ENCODE measurements around the gene NUMB. TPM values are rescaled to one million over a fixed set of nuclear protein-coding genes. Genes with fewer than 3 reads are reported as not detected.
"Not testable (repeated sequence)": the region's sequence is repeated elsewhere in the genome, so short reads cannot be mapped to it uniquely, and the experiment has no call there.

NUMB gene
- total RNA-seq, 1 donor from 2014 or later = 53.4 TPM

DNA sequence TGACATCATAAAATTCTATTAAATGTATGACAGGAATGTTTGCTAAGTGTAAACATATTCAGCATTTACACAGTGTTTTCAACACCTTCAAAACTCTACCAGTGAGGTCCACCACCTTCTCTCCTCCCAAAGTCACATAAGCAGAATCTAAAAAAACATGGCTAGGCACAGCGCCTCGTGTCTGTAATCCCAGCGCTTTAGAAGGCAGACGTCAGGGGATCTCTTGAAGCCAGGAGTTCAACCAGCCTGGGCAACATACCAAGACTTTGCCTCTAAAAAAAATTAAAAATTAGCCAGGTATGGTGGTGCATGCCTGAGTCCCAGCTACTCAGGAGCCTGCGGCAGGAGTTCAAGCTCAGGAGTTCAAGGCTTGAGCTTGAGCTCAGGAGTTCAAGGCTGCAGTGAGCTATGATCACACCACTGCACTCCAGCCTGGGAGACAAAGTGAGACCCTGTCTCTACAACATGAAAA is 30.0 kb downstream of the NUMB start:
- H3K4me3 Mint-ChIP-seq = no peak overlapping the region
- DNase-seq (ENCODE audit: low spot score) = no peak
- H3K4me1 Mint-ChIP-seq (ENCODE audit: low read depth) = peaks cover 10% of the 10 kb centered on the region
- H3K36me3 Mint-ChIP-seq (ENCODE audit: low read depth) = no peaks in the 10 kb centered on the region
- no peak overlapping the region for H3K27ac Mint-ChIP-seq
- intact Hi-C loops (cut with micrococcal nuclease) = no loop called here
- no peaks in the 10 kb centered on the region for H3K27me3 Mint-ChIP-seq (ENCODE audit: insufficient read depth)
- H3K9me3 Mint-ChIP-seq = no peaks in the 10 kb centered on the region

GRCh38 chr14:73427516-73428264 is 30.7 kb downstream of the NUMB start:
- Mint-ChIP-seq H3K4me3 (no peak overlapping the region), H3K27ac (no peak overlapping the region), H3K36me3 (ENCODE audit: low read depth) (peaks cover 3% of the 10 kb centered on the region), H3K4me1 (ENCODE audit: low read depth) (peaks cover 13% of the 10 kb centered on the region), H3K27me3 (ENCODE audit: insufficient read depth) (no peaks in the 10 kb centered on the region), H3K9me3 (no peaks in the 10 kb centered on the region)
- DNase-seq (ENCODE audit: low spot score) = no peak
- intact Hi-C loops (cut with micrococcal nuclease) = no loop called here

DNA sequence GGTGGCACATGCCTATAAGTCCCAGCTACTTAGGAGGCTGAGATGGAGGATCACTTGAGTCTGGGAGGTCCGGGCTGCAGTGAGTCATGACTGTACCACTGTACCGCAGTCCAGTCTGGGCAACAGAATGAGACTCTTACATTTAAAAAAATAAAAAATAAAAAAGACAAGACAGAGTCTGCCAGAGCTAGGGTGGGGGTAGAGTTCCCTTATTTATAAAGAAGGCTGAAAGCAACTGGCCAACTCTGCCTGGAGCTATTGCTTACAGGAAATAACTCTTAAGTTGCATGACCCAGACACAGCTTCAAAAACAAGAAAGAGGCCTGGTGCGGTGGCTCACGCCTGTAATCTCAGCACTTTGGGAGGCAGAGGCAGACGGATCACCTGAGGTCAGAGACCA is 31.5 kb downstream of the NUMB start:
- intact Hi-C loops (cut with micrococcal nuclease) = no loop called here
- H3K4me3 Mint-ChIP-seq = no peak overlapping the region
- H3K27me3 Mint-ChIP-seq (ENCODE audit: insufficient read depth) = no peaks in the 10 kb centered on the region
- peaks cover 20% of the 10 kb centered on the region for H3K4me1 Mint-ChIP-seq (ENCODE audit: low read depth)
- peaks cover 7% of the 10 kb centered on the region for H3K36me3 Mint-ChIP-seq (ENCODE audit: low read depth)
- DNase-seq (ENCODE audit: low spot score) = no peak
- no peak overlapping the region for H3K27ac Mint-ChIP-seq
- no peaks in the 10 kb centered on the region for H3K9me3 Mint-ChIP-seq

GRCh38 chr14:73424453-73424852 is 33.9 kb downstream of the NUMB start:
- intact Hi-C loops (cut with micrococcal nuclease) = no loop called here
- no peak overlapping the region for H3K27ac Mint-ChIP-seq
- H3K36me3 Mint-ChIP-seq (ENCODE audit: low read depth) = peaks cover 7% of the 10 kb centered on the region
- H3K4me1 Mint-ChIP-seq (ENCODE audit: low read depth) = peaks cover 20% of the 10 kb centered on the region
- no peaks in the 10 kb centered on the region for H3K27me3 Mint-ChIP-seq (ENCODE audit: insufficient read depth)
- no peak for DNase-seq (ENCODE audit: low spot score)
- no peak overlapping the region for H3K4me3 Mint-ChIP-seq
- H3K9me3 Mint-ChIP-seq = no peaks in the 10 kb centered on the region

- H3K27me3 Mint-ChIP-seq (ENCODE audit: insufficient read depth); DNase-seq (ENCODE audit: low spot score); H3K9me3 Mint-ChIP-seq; H3K36me3 Mint-ChIP-seq (ENCODE audit: low read depth); H3K27ac Mint-ChIP-seq; intact Hi-C loops (cut with micrococcal nuclease); H3K4me3 Mint-ChIP-seq: not testable (repeated sequence)
- H3K4me1 Mint-ChIP-seq (ENCODE audit: low read depth) = peaks cover 20% of the 10 kb centered on the region
These were observed 35.3 kb downstream of the NUMB start for GRCh38 chr14:73423092-73423491.

DNA sequence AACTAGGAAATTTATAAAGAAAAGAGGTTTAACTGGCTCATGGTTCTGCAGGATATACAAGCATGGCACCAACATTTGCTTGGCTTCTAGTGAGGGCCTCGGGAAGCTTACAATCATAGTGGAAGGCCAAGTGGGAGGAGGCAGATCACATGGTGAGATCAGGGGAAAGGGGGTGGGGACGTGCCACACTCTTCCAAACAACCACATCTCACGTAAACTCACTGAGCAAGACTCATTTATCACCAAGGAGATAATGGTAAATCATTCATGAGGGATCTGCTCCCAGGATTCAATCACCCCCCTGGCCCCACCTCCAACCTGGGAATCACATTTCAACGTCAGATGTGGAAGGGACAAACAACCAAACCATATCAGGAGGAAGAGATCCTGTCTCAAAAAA is 35.8 kb downstream of the NUMB start:
- peaks cover 20% of the 10 kb centered on the region for H3K4me1 Mint-ChIP-seq (ENCODE audit: low read depth)
- no peaks in the 10 kb centered on the region for H3K27me3 Mint-ChIP-seq (ENCODE audit: insufficient read depth)
- no peaks in the 10 kb centered on the region for H3K9me3 Mint-ChIP-seq
- H3K27ac Mint-ChIP-seq = no peak overlapping the region
- no peak overlapping the region for H3K4me3 Mint-ChIP-seq
- no peak for DNase-seq (ENCODE audit: low spot score)
- intact Hi-C loops (cut with micrococcal nuclease) = no loop called here
- H3K36me3 Mint-ChIP-seq (ENCODE audit: low read depth) = peaks cover 8% of the 10 kb centered on the region

GRCh38 chr14:73418227-73418626 is 40.1 kb downstream of the NUMB start:
- Mint-ChIP-seq H3K27me3 (ENCODE audit: insufficient read depth) (no peaks in the 10 kb centered on the region), H3K36me3 (ENCODE audit: low read depth) (peaks cover 12% of the 10 kb centered on the region), H3K4me3 (no peak overlapping the region), H3K27ac (no peak overlapping the region), H3K9me3 (no peaks in the 10 kb centered on the region), H3K4me1 (ENCODE audit: low read depth) (peaks cover 14% of the 10 kb centered on the region)
- intact Hi-C loops (cut with micrococcal nuclease) = no loop called here
- DNase-seq (ENCODE audit: low spot score) = no peak

- H3K27ac Mint-ChIP-seq; DNase-seq (ENCODE audit: low spot score); H3K9me3 Mint-ChIP-seq; H3K4me1 Mint-ChIP-seq (ENCODE audit: low read depth); H3K4me3 Mint-ChIP-seq; H3K27me3 Mint-ChIP-seq (ENCODE audit: insufficient read depth); intact Hi-C loops (cut with micrococcal nuclease): not testable (repeated sequence)
- H3K36me3 Mint-ChIP-seq (ENCODE audit: low read depth) = peaks cover 16% of the 10 kb centered on the region
These were observed 52.1 kb downstream of the NUMB start for GRCh38 chr14:73406248-73406647.

GRCh38 chr14:73403181-73403752 is 55.1 kb downstream of the NUMB start:
- DNase-seq (ENCODE audit: low spot score) = no peak
- Mint-ChIP-seq H3K27me3 (ENCODE audit: insufficient read depth) (no peaks in the 10 kb centered on the region), H3K36me3 (ENCODE audit: low read depth) (peaks cover 13% of the 10 kb centered on the region), H3K4me3 (no peak overlapping the region), H3K27ac (no peak overlapping the region), H3K9me3 (no peaks in the 10 kb centered on the region), H3K4me1 (ENCODE audit: low read depth) (no peaks in the 10 kb centered on the region)
- intact Hi-C loops (cut with micrococcal nuclease) = no loop called here

DNA sequence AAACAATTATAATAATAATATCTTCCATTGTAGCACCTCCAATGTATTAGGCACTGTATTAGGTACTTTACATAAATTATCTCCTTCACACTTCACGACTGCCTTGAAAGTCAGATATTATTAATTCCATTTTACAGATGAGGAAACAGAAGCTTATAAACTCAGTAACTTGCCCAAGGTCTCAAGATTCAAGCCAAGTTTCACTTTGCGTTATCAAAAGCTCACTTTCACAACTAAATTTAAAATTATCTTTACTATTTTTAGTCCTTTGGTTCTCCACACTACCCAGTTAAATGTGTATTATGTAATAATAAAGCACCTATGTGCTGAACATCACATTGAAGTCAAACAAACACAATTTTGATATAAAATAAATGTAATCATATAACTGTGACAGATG is 55.8 kb downstream of the NUMB start:
- Mint-ChIP-seq H3K4me1 (ENCODE audit: low read depth) (no peaks in the 10 kb centered on the region), H3K27me3 (ENCODE audit: insufficient read depth) (no peaks in the 10 kb centered on the region), H3K36me3 (ENCODE audit: low read depth) (peaks cover 12% of the 10 kb centered on the region), H3K9me3 (no peaks in the 10 kb centered on the region), H3K4me3 (no peak overlapping the region), H3K27ac (no peak overlapping the region)
- no peak for DNase-seq (ENCODE audit: low spot score)
- intact Hi-C loops (cut with micrococcal nuclease) = no loop called here

DNA sequence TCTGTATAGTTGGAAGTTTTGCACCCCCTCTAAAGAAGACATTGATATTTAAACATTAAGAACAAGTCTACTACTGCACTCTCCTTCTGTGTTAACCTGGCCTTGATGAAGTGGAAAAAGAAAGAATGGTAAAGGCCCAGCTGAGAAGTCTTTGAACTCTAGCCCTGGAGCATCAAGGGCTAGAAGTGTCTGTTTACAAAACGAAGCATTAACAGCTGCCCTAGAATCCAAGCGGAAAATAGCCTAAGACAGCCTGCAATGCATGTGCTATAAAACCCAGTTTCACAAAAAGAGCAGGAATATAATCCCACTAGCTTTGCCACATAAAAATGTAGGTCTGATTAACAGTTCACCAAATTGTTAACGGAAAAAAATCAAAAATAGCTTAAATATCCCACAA is 60.5 kb downstream of the NUMB start:
- H3K4me1 Mint-ChIP-seq (ENCODE audit: low read depth) = peaks cover 5% of the 10 kb centered on the region
- H3K36me3 Mint-ChIP-seq (ENCODE audit: low read depth) = peaks cover 3% of the 10 kb centered on the region

GRCh38 chr14:73394317-73394716 is 64.0 kb downstream of the NUMB start:
- no peak overlapping the region for H3K4me3 Mint-ChIP-seq
- DNase-seq (ENCODE audit: low spot score) = no peak
- no peak overlapping the region for H3K27ac Mint-ChIP-seq
- peaks cover 11% of the 10 kb centered on the region for H3K4me1 Mint-ChIP-seq (ENCODE audit: low read depth)
- no peaks in the 10 kb centered on the region for H3K9me3 Mint-ChIP-seq
- H3K36me3 Mint-ChIP-seq (ENCODE audit: low read depth) = peaks cover 1% of the 10 kb centered on the region
- no peaks in the 10 kb centered on the region for H3K27me3 Mint-ChIP-seq (ENCODE audit: insufficient read depth)
- intact Hi-C loops (cut with micrococcal nuclease) = no loop called here

More for the DNA sequence above, 60.5 kb downstream of the NUMB start:
- Mint-ChIP-seq H3K27ac (no peak overlapping the region), H3K4me3 (no peak overlapping the region), H3K9me3 (no peaks in the 10 kb centered on the region), H3K27me3 (ENCODE audit: insufficient read depth) (no peaks in the 10 kb centered on the region)
- intact Hi-C loops (cut with micrococcal nuclease) = no loop called here
- DNase-seq (ENCODE audit: low spot score) = no peak

- Mint-ChIP-seq H3K27ac (no peak overlapping the region), H3K4me3 (no peak overlapping the region), H3K27me3 (ENCODE audit: insufficient read depth) (no peaks in the 10 kb centered on the region), H3K9me3 (no peaks in the 10 kb centered on the region), H3K36me3 (ENCODE audit: low read depth) (peaks cover 1% of the 10 kb centered on the region), H3K4me1 (ENCODE audit: low read depth) (peaks cover 11% of the 10 kb centered on the region)
- no peak for DNase-seq (ENCODE audit: low spot score)
- intact Hi-C loops (cut with micrococcal nuclease) = no loop called here
These were observed 65.0 kb downstream of the NUMB start for GRCh38 chr14:73393375-73393774.
